Suprapubic skin (tissue), 4 donors: ENCODE data around the gene USP53.
"Not testable (repeated sequence)": the region's sequence is repeated elsewhere in the genome, so short reads cannot be mapped to it uniquely, and the experiment has no call there.

Experiments used
- POLR2A ChIP-seq, 2 donors: fragments of 450-650 bp; IDR thresholded peaks; one replicate each; pipeline ENCODE4 v1.6.1; 2017; ENCODE audit warnings: antibody characterized with exemption in 2 of 2, mild to moderate bottlenecking in 2 of 2, moderate library complexity in 2 of 2
- POLR2AphosphoS5 ChIP-seq, 3 donors: sonication (generic); formaldehyde crosslinking; IDR thresholded peaks; one replicate each; pipeline ENCODE4 v1.6.1; 2017; ENCODE audit warnings: antibody characterized with exemption in 3 of 3
- TF ChIP-seq, protein P1 (sequence below), 2 donors: fragments of 200-600 bp in 1 of 2; fragments of 450-650 bp in 1 of 2; sonication (generic) in 1 of 2; IDR thresholded peaks; one replicate each; pipeline ENCODE4 v1.5.1; 2016 to 2019; ENCODE audit warnings: antibody characterized with exemption in 2 of 2, mild to moderate bottlenecking in 1 of 2, moderate library complexity in 1 of 2

DNA sequence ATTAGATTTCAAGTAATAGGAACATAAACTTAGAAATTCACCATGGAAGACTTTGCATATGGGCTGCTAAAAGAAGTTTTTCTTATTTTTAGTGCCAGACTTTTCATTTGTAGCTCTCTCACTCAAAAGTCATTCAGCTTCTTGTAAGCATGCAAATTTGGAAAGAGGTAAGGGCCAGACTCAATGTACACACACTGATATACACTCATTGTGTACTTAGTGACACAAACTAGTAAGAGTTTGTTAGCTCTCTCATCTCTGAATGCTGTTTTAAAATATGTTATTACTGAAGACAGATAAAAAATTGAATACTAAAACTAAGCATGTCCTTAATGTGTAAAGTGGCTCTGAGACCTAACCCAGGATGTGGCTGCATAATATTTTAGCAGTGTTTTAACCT lies 127.4 kb downstream of the USP53 start:
- TF ChIP-seq, protein P1, sequence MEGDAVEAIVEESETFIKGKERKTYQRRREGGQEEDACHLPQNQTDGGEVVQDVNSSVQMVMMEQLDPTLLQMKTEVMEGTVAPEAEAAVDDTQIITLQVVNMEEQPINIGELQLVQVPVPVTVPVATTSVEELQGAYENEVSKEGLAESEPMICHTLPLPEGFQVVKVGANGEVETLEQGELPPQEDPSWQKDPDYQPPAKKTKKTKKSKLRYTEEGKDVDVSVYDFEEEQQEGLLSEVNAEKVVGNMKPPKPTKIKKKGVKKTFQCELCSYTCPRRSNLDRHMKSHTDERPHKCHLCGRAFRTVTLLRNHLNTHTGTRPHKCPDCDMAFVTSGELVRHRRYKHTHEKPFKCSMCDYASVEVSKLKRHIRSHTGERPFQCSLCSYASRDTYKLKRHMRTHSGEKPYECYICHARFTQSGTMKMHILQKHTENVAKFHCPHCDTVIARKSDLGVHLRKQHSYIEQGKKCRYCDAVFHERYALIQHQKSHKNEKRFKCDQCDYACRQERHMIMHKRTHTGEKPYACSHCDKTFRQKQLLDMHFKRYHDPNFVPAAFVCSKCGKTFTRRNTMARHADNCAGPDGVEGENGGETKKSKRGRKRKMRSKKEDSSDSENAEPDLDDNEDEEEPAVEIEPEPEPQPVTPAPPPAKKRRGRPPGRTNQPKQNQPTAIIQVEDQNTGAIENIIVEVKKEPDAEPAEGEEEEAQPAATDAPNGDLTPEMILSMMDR (IDR thresholded peaks at IDR 0.05), result not testable (repeated sequence)
- not testable (repeated sequence) for TF ChIP-seq POLR2A, POLR2AphosphoS5 (IDR thresholded peaks at IDR 0.05)
